ENCODE data around the gene LAMC3. TPM values are rescaled to one million over a fixed set of nuclear protein-coding genes. Genes with fewer than 3 reads are reported as not detected.

LAMC3 gene
- total and polyA plus RNA-seq, 4 donors, result 14.4 to 24.1 (median 17.8) TPM

DNA sequence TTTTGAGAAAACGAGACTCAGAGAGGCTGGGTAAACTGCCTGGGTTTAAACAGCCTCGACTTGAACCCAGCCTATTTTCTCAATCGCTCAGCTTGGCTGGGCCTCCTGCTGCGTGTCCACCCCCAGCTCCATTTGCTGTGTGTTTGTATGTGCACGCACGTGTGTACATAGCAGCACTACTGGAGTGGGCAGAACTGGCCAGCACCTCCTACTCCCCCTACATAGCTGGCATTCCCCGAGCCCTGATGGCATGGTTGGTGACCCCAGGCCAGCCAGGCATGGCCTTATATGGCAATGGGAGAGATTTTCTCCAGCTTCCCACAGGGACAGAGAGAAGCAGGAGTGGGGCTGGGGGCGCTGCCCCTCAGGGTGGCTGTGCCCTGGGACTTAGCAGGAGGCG is 91.5 kb downstream of the LAMC3 start:
- Histone ChIP-seq H3K27me3 (ENCODE audit: control insufficient read depth, insufficient read depth, low read length) (peaks cover 7% of the 10 kb centered on the region), H3K36me3 (ENCODE audit: control insufficient read depth, insufficient read depth, low read length) (peaks cover 18% of the 10 kb centered on the region), H3K27ac (ENCODE audit: low read depth, low read length) (no peak overlapping the region), H3K9me3 (ENCODE audit: control insufficient read depth, insufficient read depth, low read length) (no peaks in the 10 kb centered on the region), H3K4me3 (ENCODE audit: low read depth, low read length) (no peak overlapping the region), H3K4me1 (ENCODE audit: control insufficient read depth, insufficient read depth, low read length) (peaks cover 74% of the 10 kb centered on the region)
- no peak for DNase-seq (ENCODE audit: low read depth in 4 of 6, low spot score in 6 of 6)
- 77% methylated on average over 5 of the region's 9 CpGs for WGBS (ENCODE audit: insufficient coverage)

DNA sequence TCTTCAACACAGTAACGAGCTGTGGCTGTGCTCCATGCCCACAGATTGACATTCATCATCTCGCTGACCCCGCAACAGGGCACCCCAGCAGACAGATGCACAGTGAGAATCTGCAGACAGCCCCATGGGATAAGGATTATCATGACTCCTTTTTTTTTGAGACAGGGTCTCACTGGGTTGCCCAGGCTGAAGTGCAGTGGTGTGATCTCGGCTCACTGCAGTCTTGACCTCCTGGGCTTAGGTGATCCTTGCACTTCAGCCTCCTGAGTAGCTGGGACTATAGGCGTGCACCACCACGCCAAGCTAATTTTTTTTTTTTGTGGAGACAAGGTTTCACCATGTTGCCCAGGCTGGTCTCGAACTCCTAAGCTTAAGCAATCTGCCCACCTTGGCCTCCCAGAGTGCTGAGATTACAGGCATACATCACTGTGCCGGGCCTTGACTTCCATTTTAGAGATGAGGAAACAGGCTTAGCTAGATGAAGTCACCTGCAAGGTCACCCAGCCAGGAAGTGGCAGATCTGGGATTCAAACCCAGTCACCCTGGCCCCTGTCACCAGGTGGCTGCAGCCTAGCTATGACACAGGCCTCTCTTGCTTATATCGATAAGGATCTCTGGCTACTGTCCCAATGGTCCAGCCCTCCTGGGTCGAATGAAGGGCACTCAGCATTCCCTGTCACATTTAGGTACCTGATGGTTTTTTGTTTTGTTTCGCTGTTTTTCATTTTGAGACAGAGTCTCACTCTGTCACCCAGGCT is 92.4 kb downstream of the LAMC3 start:
- H3K9me3 ChIP-seq (ENCODE audit: control insufficient read depth, insufficient read depth, low read length), result no peaks in the 10 kb centered on the region
- H3K4me3 ChIP-seq (ENCODE audit: low read depth, low read length), result no peak overlapping the region
- DNase-seq (ENCODE audit: low read depth in 4 of 6, low spot score in 6 of 6), result no peak
- WGBS (ENCODE audit: insufficient coverage), result 97% methylated on average over 9 of the region's 11 CpGs
- peaks cover 67% of the 10 kb centered on the region for H3K4me1 ChIP-seq (ENCODE audit: control insufficient read depth, insufficient read depth, low read length)
- no peaks in the 10 kb centered on the region for H3K27me3 ChIP-seq (ENCODE audit: control insufficient read depth, insufficient read depth, low read length)
- H3K27ac ChIP-seq (ENCODE audit: low read depth, low read length), result no peak overlapping the region
- H3K36me3 ChIP-seq (ENCODE audit: control insufficient read depth, insufficient read depth, low read length), result peaks cover 23% of the 10 kb centered on the region

DNA sequence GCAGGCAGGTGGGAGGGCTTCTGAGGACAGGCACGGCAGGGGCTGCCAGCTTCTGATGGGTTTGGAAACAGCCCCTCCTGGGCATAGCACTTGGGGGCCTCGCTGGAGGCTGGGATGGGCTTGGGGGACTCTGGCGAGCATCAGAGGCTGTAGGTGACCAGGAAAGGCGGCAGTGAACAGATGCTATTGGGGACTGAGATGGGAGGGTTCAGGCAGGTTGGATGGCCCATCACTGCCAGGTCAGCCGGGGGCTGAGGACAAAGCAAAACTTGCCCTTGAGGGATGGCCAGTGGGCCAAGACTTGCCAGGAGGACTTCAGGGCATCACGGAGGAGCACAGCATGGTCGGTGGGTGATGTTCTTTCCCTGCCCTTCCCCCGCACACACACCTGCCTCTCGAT is 94.0 kb downstream of the LAMC3 start:
- Histone ChIP-seq H3K27ac (ENCODE audit: low read depth, low read length) (no peak overlapping the region), H3K9me3 (ENCODE audit: control insufficient read depth, insufficient read depth, low read length) (no peaks in the 10 kb centered on the region), H3K4me3 (ENCODE audit: low read depth, low read length) (no peak overlapping the region), H3K36me3 (ENCODE audit: control insufficient read depth, insufficient read depth, low read length) (peaks cover 31% of the 10 kb centered on the region), H3K27me3 (ENCODE audit: control insufficient read depth, insufficient read depth, low read length) (no peaks in the 10 kb centered on the region), H3K4me1 (ENCODE audit: control insufficient read depth, insufficient read depth, low read length) (peaks cover 68% of the 10 kb centered on the region)
- DNase-seq (ENCODE audit: low read depth in 4 of 6, low spot score in 6 of 6), result no peak
- 81% methylated on average over 5 of the region's 9 CpGs for WGBS (ENCODE audit: insufficient coverage)

- Histone ChIP-seq H3K4me3 (ENCODE audit: low read depth, low read length) (no peak overlapping the region), H3K9me3 (ENCODE audit: control insufficient read depth, insufficient read depth, low read length) (no peaks in the 10 kb centered on the region), H3K36me3 (ENCODE audit: control insufficient read depth, insufficient read depth, low read length) (peaks cover 30% of the 10 kb centered on the region), H3K27ac (ENCODE audit: low read depth, low read length) (no peak overlapping the region), H3K4me1 (ENCODE audit: control insufficient read depth, insufficient read depth, low read length) (peaks cover 68% of the 10 kb centered on the region), H3K27me3 (ENCODE audit: control insufficient read depth, insufficient read depth, low read length) (no peaks in the 10 kb centered on the region)
- WGBS (ENCODE audit: insufficient coverage), result 80% methylated on average over 1 of the region's 3 CpGs
- DNase-seq (ENCODE audit: low read depth in 4 of 6, low spot score in 6 of 6), result no peak
These were observed 94.6 kb downstream of the LAMC3 start for GRCh38 chr9:131103535-131103934.

DNA sequence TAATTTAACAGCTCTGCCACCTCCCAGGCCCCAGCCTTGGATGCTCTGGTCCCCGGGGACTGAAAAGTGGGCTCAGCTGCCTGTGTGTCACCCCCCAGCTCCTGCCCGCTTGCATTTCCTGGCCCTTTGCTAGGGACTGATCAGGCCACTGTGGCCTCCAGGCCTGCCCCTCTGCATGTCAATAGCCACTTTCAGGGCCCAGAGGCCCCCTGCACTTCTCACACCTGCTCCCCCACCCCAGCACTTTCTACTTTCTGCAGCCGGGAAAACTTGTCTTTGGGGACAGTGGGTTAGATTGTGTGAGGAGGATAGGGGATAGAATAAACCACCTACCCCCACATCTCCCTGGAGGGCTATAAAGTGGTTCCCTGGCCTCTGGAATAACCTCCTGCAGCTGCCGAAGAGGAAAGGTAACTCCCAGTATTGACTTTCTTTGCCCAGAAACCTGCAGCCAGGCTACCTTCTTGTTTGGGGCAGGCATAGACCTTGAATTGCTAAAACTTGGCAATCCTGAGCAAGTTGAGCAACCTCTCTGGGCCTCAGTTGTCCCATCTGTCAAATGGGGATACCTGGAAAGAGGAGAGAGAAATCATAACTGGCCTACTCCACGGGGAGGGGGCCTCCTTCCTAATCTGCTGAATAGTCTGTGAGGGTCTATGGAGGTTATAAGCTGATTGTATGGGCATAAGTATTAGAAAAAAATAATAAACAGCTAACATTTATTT is 95.2 kb downstream of the LAMC3 start:
- no peak overlapping the region for H3K27ac ChIP-seq (ENCODE audit: low read depth, low read length)
- H3K4me3 ChIP-seq (ENCODE audit: low read depth, low read length), result no peak overlapping the region
- peaks cover 30% of the 10 kb centered on the region for H3K36me3 ChIP-seq (ENCODE audit: control insufficient read depth, insufficient read depth, low read length)
- no peaks in the 10 kb centered on the region for H3K9me3 ChIP-seq (ENCODE audit: control insufficient read depth, insufficient read depth, low read length)
- H3K27me3 ChIP-seq (ENCODE audit: control insufficient read depth, insufficient read depth, low read length), result no peaks in the 10 kb centered on the region
- DNase-seq (ENCODE audit: low read depth in 4 of 6, low spot score in 6 of 6), result no peak
- H3K4me1 ChIP-seq (ENCODE audit: control insufficient read depth, insufficient read depth, low read length), result peaks cover 62% of the 10 kb centered on the region
- WGBS (ENCODE audit: insufficient coverage), result 78% methylated on average over 3 of the region's 5 CpGs

- no peak overlapping the region for H3K27ac ChIP-seq (ENCODE audit: low read depth, low read length)
- H3K4me3 ChIP-seq (ENCODE audit: low read depth, low read length), result no peak overlapping the region
- peaks cover 26% of the 10 kb centered on the region for H3K36me3 ChIP-seq (ENCODE audit: control insufficient read depth, insufficient read depth, low read length)
- DNase-seq (ENCODE audit: low read depth in 4 of 6, low spot score in 6 of 6), result no peak
- H3K9me3 ChIP-seq (ENCODE audit: control insufficient read depth, insufficient read depth, low read length), result no peaks in the 10 kb centered on the region
- 86% methylated on average over 6 of the region's 8 CpGs for WGBS (ENCODE audit: insufficient coverage)
- H3K27me3 ChIP-seq (ENCODE audit: control insufficient read depth, insufficient read depth, low read length), result no peaks in the 10 kb centered on the region
- H3K4me1 ChIP-seq (ENCODE audit: control insufficient read depth, insufficient read depth, low read length), result peaks cover 57% of the 10 kb centered on the region
These were observed 97.0 kb downstream of the LAMC3 start for GRCh38 chr9:131105952-131106351.

DNA sequence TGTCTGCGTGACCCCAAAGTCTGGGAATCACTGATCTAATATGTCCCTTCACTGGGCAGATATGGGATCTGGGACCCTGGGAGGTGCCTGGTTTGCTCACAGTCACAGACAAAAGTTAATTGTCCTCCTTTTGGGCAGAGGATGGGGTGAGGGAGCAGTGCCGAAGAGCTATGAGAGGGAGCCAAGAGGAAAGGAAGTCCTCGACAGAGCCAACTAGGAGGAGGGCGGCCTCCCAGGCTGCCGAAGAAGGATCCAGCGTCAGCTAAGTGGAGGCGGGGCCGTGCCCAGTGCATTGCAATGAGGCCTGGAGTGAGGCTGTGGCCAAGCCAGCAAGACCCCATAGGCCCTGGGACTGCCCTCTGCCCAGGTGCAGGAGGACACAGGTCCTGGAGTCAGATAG is 98.8 kb downstream of the LAMC3 start:
- H3K4me1 ChIP-seq (ENCODE audit: control insufficient read depth, insufficient read depth, low read length), result peaks cover 62% of the 10 kb centered on the region
- H3K27me3 ChIP-seq (ENCODE audit: control insufficient read depth, insufficient read depth, low read length), result no peaks in the 10 kb centered on the region
- H3K27ac ChIP-seq (ENCODE audit: low read depth, low read length), result peak overlapping the region; percentile 71
- DNase-seq (ENCODE audit: low read depth in 4 of 6, low spot score in 6 of 6), result peak in 2 of 6 donors; percentile 23 to 62
- no peak overlapping the region for H3K4me3 ChIP-seq (ENCODE audit: low read depth, low read length)
- peaks cover 31% of the 10 kb centered on the region for H3K36me3 ChIP-seq (ENCODE audit: control insufficient read depth, insufficient read depth, low read length)
- WGBS (ENCODE audit: insufficient coverage), result 35% methylated on average over 8 of the region's 8 CpGs
- no peaks in the 10 kb centered on the region for H3K9me3 ChIP-seq (ENCODE audit: control insufficient read depth, insufficient read depth, low read length)

DNA sequence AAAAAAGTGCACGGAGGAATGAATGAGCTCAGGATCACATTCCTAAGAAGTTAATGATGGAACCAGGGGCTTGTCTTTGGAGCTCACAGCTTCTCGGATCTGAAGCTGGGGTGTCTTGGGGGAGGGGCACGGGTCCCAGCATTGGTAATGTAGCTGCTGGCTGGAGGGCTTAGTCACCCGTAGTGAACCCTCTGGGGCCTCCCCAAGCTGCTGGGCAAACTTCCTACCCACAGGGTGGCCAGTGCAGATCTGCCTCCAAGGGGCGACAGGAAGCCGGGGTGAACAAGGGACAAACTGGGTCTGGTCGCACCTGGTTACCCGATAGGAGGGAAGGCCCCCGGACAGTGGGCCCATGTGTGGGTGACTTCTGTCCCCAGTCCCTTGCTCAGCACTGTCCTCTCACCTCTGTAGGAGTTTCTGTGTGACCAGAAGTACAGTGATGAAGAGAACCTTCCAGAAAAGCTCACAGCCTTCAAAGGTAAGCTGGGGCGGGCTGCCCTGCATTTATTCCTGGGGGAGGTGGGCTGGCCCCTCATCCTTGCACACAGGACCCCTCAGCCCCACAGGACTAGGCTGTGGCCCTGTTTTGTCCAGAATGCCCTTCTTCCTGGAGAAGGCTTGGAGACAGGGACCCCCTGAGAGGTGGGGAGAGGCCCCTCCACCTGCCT is 102.3 kb downstream of the LAMC3 start:
- WGBS (ENCODE audit: insufficient coverage), result 26% methylated on average over 6 of the region's 10 CpGs
- H3K27ac ChIP-seq (ENCODE audit: low read depth, low read length), result peak overlapping the region; percentile 94
- peak in 2 of 6 donors; percentile 9 to 28 for DNase-seq (ENCODE audit: low read depth in 4 of 6, low spot score in 6 of 6)
- no peaks in the 10 kb centered on the region for H3K9me3 ChIP-seq (ENCODE audit: control insufficient read depth, insufficient read depth, low read length)
- H3K4me1 ChIP-seq (ENCODE audit: control insufficient read depth, insufficient read depth, low read length), result peaks cover 68% of the 10 kb centered on the region
- no peaks in the 10 kb centered on the region for H3K27me3 ChIP-seq (ENCODE audit: control insufficient read depth, insufficient read depth, low read length)
- H3K36me3 ChIP-seq (ENCODE audit: control insufficient read depth, insufficient read depth, low read length), result peaks cover 32% of the 10 kb centered on the region
- H3K4me3 ChIP-seq (ENCODE audit: low read depth, low read length), result no peak overlapping the region

- peak; percentile 53 to 95 (median 83) for DNase-seq (ENCODE audit: low read depth in 4 of 6, low spot score in 6 of 6)
- Histone ChIP-seq H3K9me3 (ENCODE audit: control insufficient read depth, insufficient read depth, low read length) (no peaks in the 10 kb centered on the region), H3K4me1 (ENCODE audit: control insufficient read depth, insufficient read depth, low read length) (peaks cover 70% of the 10 kb centered on the region), H3K27me3 (ENCODE audit: control insufficient read depth, insufficient read depth, low read length) (no peaks in the 10 kb centered on the region), H3K4me3 (ENCODE audit: low read depth, low read length) (peak overlapping the region; percentile 2), H3K27ac (ENCODE audit: low read depth, low read length) (peak overlapping the region; percentile 94), H3K36me3 (ENCODE audit: control insufficient read depth, insufficient read depth, low read length) (peaks cover 29% of the 10 kb centered on the region)
- WGBS (ENCODE audit: insufficient coverage), result 26% methylated on average over 23 of the region's 25 CpGs
These were observed 102.9 kb downstream of the LAMC3 start for GRCh38 chr9:131111854-131112311.
